Lung (tissue), 12 donors: Measurements from ENCODE around the gene SMCO3. TPM values are rescaled to one million over a fixed set of nuclear protein-coding genes. Genes with fewer than 3 reads are reported as not detected.
"Not testable (repeated sequence)": the region's sequence is repeated elsewhere in the genome, so short reads cannot be mapped to it uniquely, and the experiment has no call there.

Experiments
- ATAC-seq: fragments of 200-7000 bp; cut with Tn5 transposase; one replicate; pipeline ENCODE4 v1.9.1; 2020; ENCODE audit warnings: moderate number of reproducible peaks; ENCODE audit not compliant: insufficient read depth, low FRiP score
- DNase-seq, 3 donors: peaks; one replicate each; pipeline ENCODE4 v3.0.0-alpha.2; 2013 to 2017
- H3K27ac ChIP-seq, 2 donors: one replicate each; pipeline ENCODE4 v1.5.1; 2013; ENCODE audit warnings: mild to moderate bottlenecking in 2 of 2, moderate library complexity in 2 of 2, control low read depth in 1 of 2, inconsistent platforms in 1 of 2, low read depth in 1 of 2, low read length in 1 of 2
- H3K27me3 ChIP-seq, 3 donors: one replicate each; pipeline ENCODE4 v1.5.1; 2013; ENCODE audit warnings: low read length in 2 of 3; ENCODE audit not compliant: control insufficient read depth in 3 of 3, insufficient read depth in 3 of 3
- H3K36me3 ChIP-seq, 4 donors: one replicate each; pipeline ENCODE4 v1.5.1; 2013; ENCODE audit warnings: low read length in 4 of 4, mild to moderate bottlenecking in 1 of 4, moderate library complexity in 1 of 4; ENCODE audit not compliant: control insufficient read depth in 4 of 4, insufficient read depth in 4 of 4
- H3K4me1 ChIP-seq, 5 donors: one replicate each; pipeline ENCODE4 v1.5.1; 2013; ENCODE audit warnings: low read length in 5 of 5, mild to moderate bottlenecking in 2 of 5, moderate library complexity in 1 of 5; ENCODE audit not compliant: control insufficient read depth in 5 of 5, insufficient read depth in 5 of 5
- H3K4me3 ChIP-seq: one replicate; pipeline ENCODE4 v1.5.1; 2013; ENCODE audit warnings: mild to moderate bottlenecking, control low read depth, moderate library complexity
- H3K9ac ChIP-seq, 2 donors: one replicate each; pipeline ENCODE4 v1.5.1; 2013; ENCODE audit warnings: low read length in 2 of 2, control low read depth in 1 of 2; ENCODE audit not compliant: insufficient read depth in 1 of 2
- H3K9me3 ChIP-seq, 4 donors: one replicate each; pipeline ENCODE4 v1.5.1; 2013; ENCODE audit warnings: low read length in 3 of 4, mild to moderate bottlenecking in 1 of 4, moderate library complexity in 1 of 4; ENCODE audit not compliant: control insufficient read depth in 4 of 4, insufficient read depth in 3 of 4
- CTCF ChIP-seq: IDR thresholded peaks from 2 replicates; pipeline ENCODE4 v1.5.1; 2012; ENCODE audit warnings: mild to moderate bottlenecking; ENCODE audit errors: control extremely low read depth, extremely low read depth
- WGBS, 2 donors: extraction: QIAGEN DNeasy Blood & Tissue Kit; methylation state at CpG; one replicate each; pipeline ENCODE4 v1.1.7; 2013; 5-methylcytosine and 5-hydroxymethylcytosine counted together
- polyA plus RNA-seq, 2 donors: library from polyadenylated mRNA; stranded (reverse); fragments of 200-250 nt; gene quantifications; one replicate each; pipeline ENCODE4 v1.2.1, GENCODE V29; 2013
- total RNA-seq, 2 donors: library from RNA; depleted of rRNA in 1 of 2; stranded (reverse); fragments of >200 nt in 1 of 2; gene quantifications; one replicate each; pipeline ENCODE4 v1.2.1, GENCODE V29; 2014 to 2021
- donor health status: control.
- donor health status: control.
- donor health status: Bipolar disorder and iron deficiency.
- donor health status: healthy.
- donor health status: DM: yes; HTN: yes; CAD: no.

Gene SMCO3
- total and polyA plus RNA-seq, 4 donors: 0.27 to 1.3 (median 0.70) TPM

- Histone ChIP-seq H3K27me3 (no peaks in the 10 kb centered on the region), H3K9me3 (no peaks in the 10 kb centered on the region), H3K27ac (peak overlapping the region in 1 of 2 donors; percentile 98), H3K4me3 (peak overlapping the region; percentile 70), H3K9ac (peak overlapping the region in 1 of 2 donors; percentile 97), H3K36me3 (no peaks in the 10 kb centered on the region), H3K4me1 (peaks cover 0 to 20% (median 0%) of the 10 kb centered on the region in 5 donors)
- DNase-seq (peak; percentile 32 to 47 (median 46)), ATAC-seq (no peak)
- WGBS, 2 donors: 46 to 65% methylated on average over 16 of the region's 16 CpGs
- no peak for TF ChIP-seq CTCF
Measured at GRCh38 chr12:14768823-14769405, 45.1 kb downstream of the SMCO3 start.

GRCh38 chr12:14767617-14768016, 46.4 kb downstream of the SMCO3 start:
- no peak for ATAC-seq
- no peaks in the 10 kb centered on the region for H3K9me3 ChIP-seq
- peaks cover 0 to 14% (median 0%) of the 10 kb centered on the region in 5 donors for H3K4me1 ChIP-seq
- no peak for TF ChIP-seq CTCF
- no peak overlapping the region for H3K4me3 ChIP-seq
- H3K27me3 ChIP-seq: no peaks in the 10 kb centered on the region
- no peak for DNase-seq
- no peaks in the 10 kb centered on the region for H3K36me3 ChIP-seq
- H3K9ac ChIP-seq: no peak overlapping the region
- WGBS, 2 donors: 80 to 87% methylated on average over 1 of the region's 1 CpG
- no peak overlapping the region for H3K27ac ChIP-seq

GRCh38 chr12:14766649-14767215, 47.2 kb downstream of the SMCO3 start:
- Histone ChIP-seq H3K4me1 (peaks cover 0 to 12% (median 0%) of the 10 kb centered on the region in 5 donors), H3K27me3 (no peaks in the 10 kb centered on the region), H3K4me3 (no peak overlapping the region), H3K9me3 (peaks cover 0 to 2% (median 0%) of the 10 kb centered on the region in 4 donors), H3K27ac (no peak overlapping the region), H3K9ac (no peak overlapping the region), H3K36me3 (peaks cover 0 to 3% (median 0%) of the 10 kb centered on the region in 4 donors)
- ATAC-seq (no peak), DNase-seq (no peak)
- no peak for TF ChIP-seq CTCF
- 94 to 96% methylated on average over 3 of the region's 3 CpGs for WGBS, 2 donors

GRCh38 chr12:14766020-14766419, 48.0 kb downstream of the SMCO3 start:
- H3K9ac ChIP-seq, H3K27ac ChIP-seq, H3K36me3 ChIP-seq, ATAC-seq, H3K9me3 ChIP-seq, H3K27me3 ChIP-seq, DNase-seq, H3K4me3 ChIP-seq: not testable (repeated sequence)
- 95 to 96% methylated on average over 3 of the region's 3 CpGs for WGBS, 2 donors
- peaks cover 0 to 10% (median 0%) of the 10 kb centered on the region in 5 donors for H3K4me1 ChIP-seq
